Astrocyte of the hippocampus (primary cell): Measurements from ENCODE around the gene MINAR2.
A peak's percentile ranks its signal among the peaks of the same experiment; 100 is the strongest.

Experiments
- DNase-seq: peaks from one replicate; pipeline ENCODE4 v3.0.0; 2011; ENCODE audit warnings: low read depth, low spot score

MINAR2 gene, protein sequence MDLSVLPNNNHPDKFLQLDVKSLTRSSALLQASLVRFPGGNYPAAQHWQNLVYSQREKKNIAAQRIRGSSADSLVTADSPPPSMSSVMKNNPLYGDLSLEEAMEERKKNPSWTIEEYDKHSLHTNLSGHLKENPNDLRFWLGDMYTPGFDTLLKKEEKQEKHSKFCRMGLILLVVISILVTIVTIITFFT

DNA sequence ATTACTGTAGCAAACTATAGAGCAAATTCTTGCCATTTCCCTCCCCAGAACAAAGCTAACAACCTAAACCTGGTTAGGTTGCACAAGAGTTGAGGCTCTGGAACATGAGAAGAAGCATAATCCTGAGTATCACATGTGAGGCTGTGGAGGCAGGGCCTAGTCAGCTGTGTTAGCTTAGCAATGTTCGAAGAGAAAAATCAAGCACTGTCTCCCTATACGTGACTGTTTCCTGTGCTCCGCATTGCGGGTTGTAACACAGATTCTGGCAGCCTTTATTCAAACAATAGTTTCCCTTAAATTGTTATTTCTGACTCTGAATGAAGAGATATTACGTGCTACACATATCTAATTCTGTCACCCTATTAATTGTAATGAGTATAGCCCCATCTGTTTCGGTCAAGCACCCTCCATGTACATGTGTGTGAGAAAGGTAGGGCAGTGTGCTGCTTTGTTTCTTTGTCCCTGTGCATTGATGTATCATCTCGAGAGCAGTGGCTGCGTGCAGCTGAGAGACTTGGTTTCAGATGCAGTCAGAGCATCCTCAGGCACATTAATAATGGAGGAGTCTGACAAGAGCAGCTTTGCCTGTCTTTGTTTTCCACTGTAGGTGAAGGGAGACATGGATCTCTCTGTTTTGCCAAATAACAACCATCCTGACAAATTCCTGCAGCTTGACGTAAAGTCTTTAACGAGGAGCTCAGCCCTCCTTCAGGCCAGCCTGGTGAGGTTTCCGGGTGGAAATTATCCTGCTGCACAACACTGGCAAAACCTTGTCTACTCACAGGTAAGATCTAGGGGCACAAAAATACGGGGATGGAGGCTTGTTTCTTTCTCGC lies at the start of gene MINAR2:
MINAR2 (plus strand) TSS at position 523 of the 836 bp plus-strand sequence; CDS start at position 620, 97 bp downstream.
- DNase-seq: no peak

DNA sequence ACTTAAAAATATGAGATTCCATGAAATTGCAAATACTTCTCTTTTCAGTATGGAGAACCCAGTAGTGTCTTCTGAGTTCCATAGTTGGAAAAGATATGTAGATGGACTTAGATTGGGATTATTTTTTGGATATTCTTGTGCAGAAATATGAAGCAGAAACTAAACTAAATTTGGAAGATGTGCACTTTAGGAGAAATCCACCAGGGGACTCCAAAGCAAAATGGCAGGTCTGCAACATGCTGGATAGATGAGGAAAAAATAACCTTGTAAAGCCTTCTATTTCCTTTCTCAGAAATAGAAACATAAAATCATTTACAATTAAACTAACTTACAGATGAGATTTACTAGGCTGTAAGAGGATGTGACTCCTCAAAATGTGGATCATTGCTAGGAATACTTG lies 49.2 kb upstream of the MINAR2 start:
- DNase-seq: peak; percentile 2

DNA sequence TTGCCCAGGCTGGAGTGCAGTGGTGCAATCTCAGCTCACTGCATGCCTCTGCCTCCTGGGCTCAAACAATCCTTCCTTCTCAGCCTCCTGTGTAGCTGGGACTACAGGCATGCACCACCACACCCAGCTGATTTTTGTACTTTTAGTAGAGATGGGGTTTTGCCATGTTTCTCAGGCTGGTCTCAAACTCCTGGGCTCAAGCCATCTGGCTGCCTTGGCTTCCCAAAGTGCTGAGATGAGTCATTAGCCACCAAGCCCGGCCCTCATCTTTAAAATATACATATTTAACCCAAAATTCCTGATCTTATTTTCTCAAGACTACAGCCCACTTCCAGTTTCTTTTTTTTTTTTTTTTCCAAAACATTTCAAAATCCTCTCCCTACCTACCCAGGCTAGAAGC lies 31.7 kb upstream of the MINAR2 start:
- DNase-seq: peak; percentile 5

- DNase-seq: no peak
Observed at GRCh38 chr5:129716651-129717050, 31.2 kb upstream of the MINAR2 start.

DNA sequence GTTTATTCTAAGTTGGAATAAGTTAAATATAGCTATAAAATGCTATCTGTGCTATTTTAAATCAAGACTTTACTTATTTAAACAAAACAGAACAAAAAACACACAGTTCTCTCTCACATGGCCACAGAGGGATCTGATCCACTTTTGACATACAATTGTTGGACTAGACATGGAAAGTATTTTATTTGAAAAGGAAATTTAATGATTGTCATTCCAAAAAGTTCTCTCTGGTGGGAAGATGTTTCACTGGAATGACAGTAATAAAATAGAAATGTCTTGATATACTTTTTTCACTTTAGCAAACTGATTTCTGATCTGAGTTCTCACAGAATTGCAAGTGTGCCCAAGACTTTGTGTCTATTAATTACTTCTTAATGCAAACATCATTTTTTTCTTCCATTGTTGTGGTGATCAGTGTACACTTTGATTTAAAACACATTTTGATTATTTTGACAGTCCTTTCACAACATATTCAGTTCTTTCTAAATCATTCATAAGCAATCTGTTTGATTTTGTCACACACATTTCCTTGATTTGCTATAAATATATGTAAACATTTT lies 30.1 kb upstream of the MINAR2 start:
- no peak for DNase-seq

GRCh38 chr5:129718471-129719090 lies 29.3 kb upstream of the MINAR2 start:
- DNase-seq: no peak

DNA sequence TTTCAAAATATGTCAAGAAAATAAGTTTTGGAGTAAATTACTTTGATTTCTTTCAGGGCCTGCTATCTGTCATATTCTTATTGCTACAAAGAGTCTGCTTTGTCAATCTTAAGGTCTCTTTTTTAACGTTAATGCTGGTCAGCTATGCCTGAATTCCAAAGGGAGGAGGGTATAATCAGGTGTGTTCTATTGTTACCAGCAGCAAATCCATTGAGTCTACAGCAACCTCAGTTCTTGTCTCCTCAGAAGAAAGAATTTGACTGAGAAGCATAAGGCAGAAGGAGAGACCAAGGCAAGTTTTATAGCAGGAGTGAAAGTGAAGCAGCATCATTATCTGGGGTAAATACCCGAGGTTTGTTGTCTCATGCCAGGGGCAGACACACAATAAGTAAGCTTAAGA lies 23.7 kb upstream of the MINAR2 start:
- peak; percentile 1 for DNase-seq

- DNase-seq: no peak
Observed at GRCh38 chr5:129724647-129725046, 23.2 kb upstream of the MINAR2 start.

DNA sequence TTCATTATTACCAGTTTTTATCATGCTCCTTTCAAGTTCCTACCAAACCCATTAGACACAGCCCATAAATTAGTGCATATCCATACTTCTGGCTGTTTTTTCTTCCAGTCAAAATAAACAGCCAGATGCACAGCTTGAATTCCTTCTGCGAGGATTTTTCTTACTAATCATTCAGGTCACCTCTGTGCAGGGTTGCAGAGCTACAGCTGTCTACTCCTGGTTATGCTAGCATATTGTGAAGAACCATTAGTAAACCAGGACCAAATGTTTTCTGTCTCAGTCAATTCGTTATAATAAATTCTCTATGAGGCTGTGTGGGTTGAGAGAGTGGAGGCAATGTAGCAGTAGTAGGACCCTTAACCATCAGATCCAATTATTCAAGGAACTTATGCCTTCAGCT lies 8.1 kb upstream of the MINAR2 start:
- no peak for DNase-seq

GRCh38 chr5:129743541-129744187 lies 4.2 kb upstream of the MINAR2 start:
- DNase-seq: peak; percentile 1

GRCh38 chr5:129745997-129746396 lies 1.9 kb upstream of the MINAR2 start:
- DNase-seq: no peak

GRCh38 chr5:129746876-129747275 lies 1.0 kb upstream of the MINAR2 start:
- peak; percentile 7 for DNase-seq

GRCh38 chr5:129748913-129749880 lies 1.3 kb downstream of the MINAR2 start:
- no peak for DNase-seq

- peak; percentile 13 for DNase-seq
Observed at GRCh38 chr5:129760636-129761325, 12.9 kb downstream of the MINAR2 start.

- DNase-seq: no peak
Observed at GRCh38 chr5:129763651-129764050, 15.8 kb downstream of the MINAR2 start.

DNA sequence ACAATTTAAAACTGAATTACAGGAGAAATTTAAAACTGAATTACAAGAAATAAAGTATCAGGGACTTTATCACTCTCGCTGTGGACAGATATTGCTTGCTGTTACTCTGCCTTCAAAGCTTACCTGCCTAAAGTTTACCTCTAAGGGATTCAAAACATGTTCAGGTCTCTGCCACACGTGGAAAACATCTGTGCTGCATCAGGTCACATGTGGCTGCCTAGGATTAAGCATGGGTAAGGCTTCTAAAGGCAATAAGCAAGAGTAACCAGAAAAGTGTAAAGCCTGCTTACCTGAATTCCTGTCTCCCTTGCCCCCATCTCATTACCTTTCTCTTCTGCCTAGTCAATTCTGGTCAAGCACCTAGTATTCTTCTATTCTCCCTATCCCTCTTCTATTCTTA lies 18.9 kb downstream of the MINAR2 start:
- no peak for DNase-seq

GRCh38 chr5:129767927-129768380 lies 20.1 kb downstream of the MINAR2 start:
- DNase-seq: peak; percentile 93

DNA sequence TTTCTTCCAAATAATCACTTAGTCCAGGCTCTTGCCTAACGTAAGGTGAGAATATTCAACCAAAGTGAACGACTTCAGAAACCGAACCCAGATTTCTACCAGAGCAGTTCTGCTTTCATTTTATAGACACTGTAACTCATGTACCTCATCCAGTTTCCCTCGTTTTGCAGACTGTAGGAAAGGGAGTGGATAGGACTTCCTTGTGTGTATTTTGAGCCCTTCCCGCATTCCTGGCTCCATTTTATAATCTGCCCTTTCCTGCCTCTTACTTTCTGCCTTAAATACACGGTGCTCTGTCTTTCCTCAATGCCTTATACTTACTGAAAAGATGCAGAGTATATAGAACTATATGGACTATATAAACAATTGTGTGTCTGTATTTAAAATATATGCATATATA lies 20.8 kb downstream of the MINAR2 start:
- DNase-seq: no peak

- DNase-seq: no peak
Observed at GRCh38 chr5:129770024-129770820, 22.3 kb downstream of the MINAR2 start.
